Epithelial cell of proximal tubule (primary cell): ENCODE data around the gene ATOSB. TPM values are rescaled to one million over a fixed set of nuclear protein-coding genes. Genes with fewer than 3 reads are reported as not detected.

Experiments
- DNase-seq: peaks from one replicate; pipeline ENCODE4 v3.0.0-alpha.2; 2011; ENCODE audit warnings: low read depth
- H3K4me3 ChIP-seq: 2 replicates; pipeline ENCODE4 v1.5.1; 2011; ENCODE audit warnings: low read depth, mild to moderate bottlenecking, low read length
- total RNA-seq: library from RNA; depleted of rRNA; stranded (reverse); fragments of >200 nt; gene quantifications from 2 replicates; pipeline ENCODE4 v1.2.3, GENCODE V29; 2015
- TF ChIP-seq, protein P1 (sequence below): conservative IDR thresholded peaks from 2 replicates; pipeline ENCODE4 v1.5.1; 2012; ENCODE audit warnings: low read depth, mild to moderate bottlenecking, low read length

ATOSB gene
- total RNA-seq, 1 donor from 2014 or later = 27.7 TPM

DNA sequence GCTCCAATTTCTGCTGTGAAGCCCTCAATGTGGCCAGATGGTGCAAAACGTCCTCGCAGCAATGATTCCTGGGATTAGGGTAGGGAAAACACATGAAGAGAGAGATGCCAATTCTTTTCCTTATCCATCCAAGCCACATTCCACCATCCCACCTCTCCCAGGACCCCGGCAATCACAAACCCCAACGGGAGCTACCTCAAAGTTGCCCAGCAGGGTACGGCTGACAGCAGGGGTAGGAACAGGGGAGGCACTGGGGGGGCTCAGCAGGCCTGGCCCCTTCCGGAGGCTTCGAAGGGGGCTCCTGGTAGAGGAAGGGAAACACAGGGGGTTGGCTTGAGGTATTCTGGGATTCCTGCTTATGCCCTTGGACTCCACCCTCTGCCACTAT, 9.3 kb downstream of the ATOSB start:
- DNase-seq = no peak
- TF ChIP-seq, protein P1, sequence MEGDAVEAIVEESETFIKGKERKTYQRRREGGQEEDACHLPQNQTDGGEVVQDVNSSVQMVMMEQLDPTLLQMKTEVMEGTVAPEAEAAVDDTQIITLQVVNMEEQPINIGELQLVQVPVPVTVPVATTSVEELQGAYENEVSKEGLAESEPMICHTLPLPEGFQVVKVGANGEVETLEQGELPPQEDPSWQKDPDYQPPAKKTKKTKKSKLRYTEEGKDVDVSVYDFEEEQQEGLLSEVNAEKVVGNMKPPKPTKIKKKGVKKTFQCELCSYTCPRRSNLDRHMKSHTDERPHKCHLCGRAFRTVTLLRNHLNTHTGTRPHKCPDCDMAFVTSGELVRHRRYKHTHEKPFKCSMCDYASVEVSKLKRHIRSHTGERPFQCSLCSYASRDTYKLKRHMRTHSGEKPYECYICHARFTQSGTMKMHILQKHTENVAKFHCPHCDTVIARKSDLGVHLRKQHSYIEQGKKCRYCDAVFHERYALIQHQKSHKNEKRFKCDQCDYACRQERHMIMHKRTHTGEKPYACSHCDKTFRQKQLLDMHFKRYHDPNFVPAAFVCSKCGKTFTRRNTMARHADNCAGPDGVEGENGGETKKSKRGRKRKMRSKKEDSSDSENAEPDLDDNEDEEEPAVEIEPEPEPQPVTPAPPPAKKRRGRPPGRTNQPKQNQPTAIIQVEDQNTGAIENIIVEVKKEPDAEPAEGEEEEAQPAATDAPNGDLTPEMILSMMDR = no peak

DNA sequence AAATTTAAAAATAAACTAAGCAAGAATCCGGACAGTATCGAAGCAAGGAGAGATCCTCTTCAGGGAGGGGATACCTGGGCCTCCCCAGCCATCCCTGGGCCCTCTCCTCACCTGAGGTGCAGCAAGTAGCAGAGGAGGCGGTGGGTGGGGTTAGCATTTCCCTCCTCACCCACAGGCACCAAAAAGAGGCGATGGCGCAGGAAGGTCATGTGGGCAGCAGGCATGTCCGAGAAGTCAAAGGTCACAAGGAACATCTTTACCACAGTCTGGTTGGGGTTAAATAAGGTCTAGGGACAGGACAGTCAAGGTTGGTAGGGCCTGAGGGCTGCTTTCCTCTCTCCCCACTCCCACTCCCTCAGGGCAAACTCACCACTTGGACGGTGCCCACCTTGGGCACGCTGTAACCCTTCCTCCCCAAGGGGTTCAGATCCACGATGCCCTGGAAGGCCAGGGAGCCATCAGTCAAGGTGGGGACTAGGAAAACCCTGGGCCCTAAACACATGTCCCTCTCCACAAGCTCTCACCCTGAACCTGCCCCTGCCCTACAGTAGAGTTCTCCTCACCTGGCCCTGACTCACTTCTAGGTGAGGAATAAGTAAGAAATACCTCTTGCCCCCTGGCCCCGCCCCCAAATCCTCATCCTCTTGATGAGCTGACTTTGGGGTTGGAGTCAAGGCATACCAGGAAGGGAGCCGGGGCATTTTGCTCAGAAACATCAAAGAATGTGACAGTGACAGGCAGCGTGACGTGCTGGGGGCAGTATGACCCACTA, 9.9 kb downstream of the ATOSB start:
- DNase-seq = no peak
- no peak overlapping the region for H3K4me3 ChIP-seq
- TF ChIP-seq, protein P1 = no peak

More for the DNA sequence above, 9.3 kb downstream of the ATOSB start:
- no peak overlapping the region for H3K4me3 ChIP-seq

DNA sequence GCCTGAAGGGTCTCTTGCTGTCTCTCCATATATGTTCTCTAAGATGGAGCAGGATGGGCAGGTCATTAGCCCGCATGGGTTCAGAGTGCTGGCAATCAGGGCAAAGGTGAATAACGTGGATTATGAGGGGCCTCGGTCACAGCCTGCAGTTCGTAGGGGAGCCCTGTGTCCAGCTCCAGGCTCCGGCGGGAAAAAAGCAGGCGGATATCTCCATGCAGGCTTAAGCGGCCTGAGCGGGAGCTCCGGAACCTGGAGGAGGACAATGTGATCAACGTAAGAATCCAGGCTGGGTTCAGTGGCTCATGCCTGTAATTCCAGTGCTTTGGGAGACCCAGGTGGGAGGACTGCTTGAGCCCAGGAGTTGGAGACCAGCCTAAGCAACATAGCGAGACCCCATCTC, 10.5 kb downstream of the ATOSB start:
- no peak for DNase-seq
- TF ChIP-seq, protein P1 = no peak
- no peak overlapping the region for H3K4me3 ChIP-seq

- H3K4me3 ChIP-seq = no peak overlapping the region
- TF ChIP-seq, protein P1 = no peak
- DNase-seq = no peak
These were observed 11.1 kb downstream of the ATOSB start for GRCh38 chr9:35104586-35104985.

- TF ChIP-seq, protein P1 = no peak
- peak overlapping the region; percentile 97 for H3K4me3 ChIP-seq
- no peak for DNase-seq
These were observed 11.9 kb downstream of the ATOSB start for GRCh38 chr9:35103660-35104191.

GRCh38 chr9:35102769-35103659, 12.6 kb downstream of the ATOSB start, which contains the start of gene STOML2:
Gene STOML2 (minus strand): TSS chr9:35103131. CDS start chr9:35103094, 37 bp downstream.
- peak within 1 kb of the TSS; percentile 97 for H3K4me3 ChIP-seq
- TF ChIP-seq, protein P1 = no peak
- DNase-seq = no peak
